ENCODE data around the gene RAB34.

DNA sequence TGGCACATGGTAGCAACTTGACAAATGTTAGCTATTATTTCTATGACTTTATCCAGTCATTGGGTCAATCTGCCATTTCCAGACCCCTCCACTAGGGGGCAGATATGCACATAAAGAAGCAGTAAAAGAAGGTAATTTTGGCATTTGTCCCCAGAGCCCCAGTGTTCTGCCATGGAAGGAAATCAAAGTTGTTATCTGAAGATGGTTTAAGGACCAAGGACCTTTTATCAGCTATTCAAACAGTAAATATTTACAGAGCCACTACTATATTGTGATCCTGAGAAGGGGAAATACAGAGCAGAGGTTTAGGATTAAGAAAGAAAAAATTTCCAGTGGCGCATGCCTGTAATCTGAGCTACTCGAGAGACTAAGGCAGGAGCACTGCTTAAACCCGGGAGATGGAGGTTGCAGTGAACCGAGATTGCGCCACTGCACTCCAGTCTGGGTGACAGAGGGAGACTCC, 46.2 kb upstream of the RAB34 start:
- TF ChIP-seq CTCF (IDR thresholded peaks at IDR 0.05; ENCODE audit: poor library complexity) (peak; percentile 93), EZH2 (IDR thresholded peaks at IDR 0.05; ENCODE audit: borderline replicate concordance) (no peak), EZH2phosphoT487 (IDR thresholded peaks at IDR 0.05; ENCODE audit: low read depth, severe bottlenecking, unreplicated experiment) (no peak)
